ENCODE results near the gene EIF4G2. TPM values are rescaled to one million over a fixed set of nuclear protein-coding genes. Genes with fewer than 3 reads are reported as not detected.
"Not testable (repeated sequence)": the region's sequence is repeated elsewhere in the genome, so short reads cannot be mapped to it uniquely, and the experiment has no call there.

The EIF4G2 gene
- total RNA-seq, 6 experiments from 2014 or later: 229 to 373 (median 302) TPM

GRCh38 chr11:10844796-10845195 is 36.1 kb upstream of the EIF4G2 start:
- intact Hi-C loops (cut with DNase I): no loop called here

GRCh38 chr11:10844356-10844755 is 35.6 kb upstream of the EIF4G2 start:
- no peak for DNase-seq
- no peak overlapping the region for H3K27ac ChIP-seq
- H3K4me3 ChIP-seq: no peak overlapping the region
- intact Hi-C loops (cut with DNase I): no loop called here
- no peaks in the 10 kb centered on the region for H3K27me3 ChIP-seq
- no peaks in the 10 kb centered on the region for H3K36me3 ChIP-seq
- TF ChIP-seq CTCF (IDR thresholded peaks at IDR 0.05) (no peak), POLR2A (IDR thresholded peaks at IDR 0.05) (no peak)
- ATAC-seq: no peak
- H3K9me3 ChIP-seq: no peaks in the 10 kb centered on the region
- no peaks in the 10 kb centered on the region for H3K4me1 ChIP-seq

More at GRCh38 chr11:10844796-10845195, 36.1 kb upstream of the EIF4G2 start:
- TF ChIP-seq CTCF (IDR thresholded peaks at IDR 0.05): no peak
- TF ChIP-seq POLR2A (IDR thresholded peaks at IDR 0.05): no peak
- ATAC-seq (no peak), DNase-seq (no peak)
- H3K4me1 ChIP-seq: no peaks in the 10 kb centered on the region
- no peak overlapping the region for H3K27ac ChIP-seq
- no peaks in the 10 kb centered on the region for H3K27me3 ChIP-seq
- H3K4me3 ChIP-seq: no peak overlapping the region
- no peaks in the 10 kb centered on the region for H3K9me3 ChIP-seq
- H3K36me3 ChIP-seq: no peaks in the 10 kb centered on the region

- no peak overlapping the region for H3K4me3 ChIP-seq
- H3K9me3 ChIP-seq: no peaks in the 10 kb centered on the region
- DNase-seq (no peak), ATAC-seq (no peak)
- 64% methylated on average over 3 of the region's 3 CpGs for WGBS (ENCODE audit: insufficient coverage, low coverage, low lambda C conversion rate, missing lambda C conversion rate)
- H3K4me1 ChIP-seq: no peaks in the 10 kb centered on the region
- no peak overlapping the region for H3K27ac ChIP-seq
- no peaks in the 10 kb centered on the region for H3K36me3 ChIP-seq
- no peaks in the 10 kb centered on the region for H3K27me3 ChIP-seq
- intact Hi-C loops (cut with DNase I): no loop called here
- TF ChIP-seq POLR2A (IDR thresholded peaks at IDR 0.05) (no peak), CTCF (IDR thresholded peaks at IDR 0.05) (no peak)
Measured at GRCh38 chr11:10838881-10839280, 30.2 kb upstream of the EIF4G2 start.

- ATAC-seq: no peak
- Histone ChIP-seq H3K4me1 (no peaks in the 10 kb centered on the region), H3K36me3 (no peaks in the 10 kb centered on the region), H3K4me3 (no peak overlapping the region), H3K9me3 (no peaks in the 10 kb centered on the region), H3K27me3 (no peaks in the 10 kb centered on the region), H3K27ac (no peak overlapping the region)
- intact Hi-C loops (cut with DNase I): no loop called here
- DNase-seq: no peak
- TF ChIP-seq CTCF (IDR thresholded peaks at IDR 0.05) (no peak), POLR2A (IDR thresholded peaks at IDR 0.05) (no peak)
Measured at GRCh38 chr11:10838083-10838482, 29.4 kb upstream of the EIF4G2 start.

- intact Hi-C loops (cut with DNase I); H3K36me3 ChIP-seq; H3K27me3 ChIP-seq; H3K9me3 ChIP-seq; H3K27ac ChIP-seq; DNase-seq; H3K4me3 ChIP-seq; H3K4me1 ChIP-seq; ATAC-seq: not testable (repeated sequence)
- WGBS (ENCODE audit: insufficient coverage, low coverage, low lambda C conversion rate, missing lambda C conversion rate): 74% methylated on average over 4 of the region's 4 CpGs
Measured at GRCh38 chr11:10836884-10837283, 28.2 kb upstream of the EIF4G2 start.

Data from right lobe of liver (tissue), 6 donors.